HL-60/S4 (cell line): ENCODE results near the gene STX5.
"Not testable (repeated sequence)": the region's sequence is repeated elsewhere in the genome, so short reads cannot be mapped to it uniquely, and the experiment has no call there.

ENCODE experiments used
- in situ Hi-C: fragments of 300-500 bp; cut with MboI; formaldehyde crosslinking; loops from 2 replicates; pipeline ENCODE4 v1.14.3; 2022; ENCODE audit warnings: low sequenced_read_pairs

STX5 gene

GRCh38 chr11:62831520-62832335, at the start of gene STX5:
Gene STX5, minus strand, starts transcription at chr11:62832051. Its CDS starts 808 bp downstream, at chr11:62831243.
- in situ Hi-C loops: no loop called here

GRCh38 chr11:62880803-62881578, 49.1 kb upstream of the STX5 start, which contains the start of gene SLC3A2:
Gene SLC3A2, plus strand, starts transcription at chr11:62880896. Its CDS starts 128 bp downstream, at chr11:62881024.
- in situ Hi-C loops: loop anchor here (25.0 kb wide), 1 partner anchor 469 kb away; the partner anchor contains the start of gene SCGB1A1

GRCh38 chr11:62880231-62880802, 48.5 kb upstream of the STX5 start:
- in situ Hi-C loops: loop anchor here (25.0 kb wide), 1 partner anchor 468 kb away; the partner anchor contains the start of gene SCGB1A1

- in situ Hi-C loops: loop anchor here (25.0 kb wide), 1 partner anchor 467 kb away; the partner anchor contains the start of gene SCGB1A1
These were observed 47.6 kb upstream of the STX5 start for GRCh38 chr11:62879235-62879978.

GRCh38 chr11:62876712-62877111, 44.9 kb upstream of the STX5 start:
- in situ Hi-C loops: loop anchor here (25.0 kb wide), 1 partner anchor 464 kb away; the partner anchor contains the start of gene SCGB1A1

GRCh38 chr11:62875698-62876478, 44.0 kb upstream of the STX5 start:
- in situ Hi-C loops: loop anchor here (25.0 kb wide), 1 partner anchor 464 kb away; the partner anchor contains the start of gene SCGB1A1

GRCh38 chr11:62874851-62875250, 43.0 kb upstream of the STX5 start:
- in situ Hi-C loops: loop anchor here (25.0 kb wide), 1 partner anchor 463 kb away; the partner anchor contains the start of gene SCGB1A1

- in situ Hi-C loops: no loop called here
These were observed 33.8 kb upstream of the STX5 start for GRCh38 chr11:62865635-62866034.

GRCh38 chr11:62863687-62864335, 32.0 kb upstream of the STX5 start:
- in situ Hi-C loops: no loop called here

- in situ Hi-C loops: not testable (repeated sequence)
These were observed 29.8 kb upstream of the STX5 start for GRCh38 chr11:62861564-62862192.

GRCh38 chr11:62860835-62861563, 29.1 kb upstream of the STX5 start:
- in situ Hi-C loops: no loop called here

GRCh38 chr11:62859281-62859703, 27.4 kb upstream of the STX5 start:
- in situ Hi-C loops: not testable (repeated sequence)

GRCh38 chr11:62858201-62858600, 26.4 kb upstream of the STX5 start:
- in situ Hi-C loops: no loop called here

GRCh38 chr11:62857541-62857982, 25.7 kb upstream of the STX5 start:
- in situ Hi-C loops: no loop called here

GRCh38 chr11:62856333-62856895, 24.6 kb upstream of the STX5 start:
- in situ Hi-C loops: no loop called here

- in situ Hi-C loops: no loop called here
These were observed 23.9 kb upstream of the STX5 start for GRCh38 chr11:62855571-62856332.
